ENCODE results near the gene PIH1D1.
A peak's percentile ranks its signal among the peaks of the same experiment; 100 is the strongest.

Gene PIH1D1

GRCh38 chr19:49415102-49415809, 36.4 kb downstream of the PIH1D1 start:
- DNase-seq, result no peak

DNA sequence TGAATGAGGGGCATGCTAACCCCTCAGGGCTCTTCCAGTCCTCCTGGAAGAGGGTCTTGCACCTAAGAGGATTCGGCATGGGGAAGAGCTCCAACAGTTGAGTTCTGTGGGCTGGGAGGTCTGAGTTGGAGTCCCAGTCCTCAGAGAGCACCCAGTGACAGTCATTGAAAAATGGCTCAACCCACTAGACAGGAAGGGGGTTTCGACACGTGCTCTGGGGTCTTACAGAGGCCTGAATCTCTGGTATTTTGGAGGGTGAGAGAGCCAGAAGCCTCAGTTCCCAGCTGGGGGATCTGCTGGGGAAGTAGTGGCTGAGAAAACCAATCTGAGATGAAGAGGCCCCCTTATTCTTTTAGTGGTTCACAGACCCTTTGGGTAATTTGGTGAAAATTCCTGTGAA, 37.4 kb downstream of the PIH1D1 start:
- no peak for DNase-seq

DNA sequence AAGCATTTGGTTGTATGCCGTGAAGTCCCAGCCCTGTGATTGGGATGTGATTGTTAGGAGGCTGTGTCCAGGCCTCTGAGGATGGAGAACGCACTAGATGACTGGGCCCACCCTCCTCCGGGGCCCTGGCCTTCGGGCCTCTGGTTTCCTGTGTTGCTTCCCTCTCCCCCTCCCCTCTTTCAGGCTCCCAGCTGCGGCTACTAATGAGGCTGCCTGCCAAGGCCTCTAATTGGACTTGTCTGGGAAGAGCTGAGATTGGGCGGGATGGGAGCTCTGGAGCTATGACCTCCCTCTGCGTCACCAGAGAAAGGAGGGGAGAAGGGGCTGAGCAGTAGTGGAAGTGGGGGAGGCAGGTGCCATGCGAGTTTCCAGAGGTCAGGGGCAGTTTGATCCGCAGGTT, 38.3 kb downstream of the PIH1D1 start:
- DNase-seq, result no peak

DNA sequence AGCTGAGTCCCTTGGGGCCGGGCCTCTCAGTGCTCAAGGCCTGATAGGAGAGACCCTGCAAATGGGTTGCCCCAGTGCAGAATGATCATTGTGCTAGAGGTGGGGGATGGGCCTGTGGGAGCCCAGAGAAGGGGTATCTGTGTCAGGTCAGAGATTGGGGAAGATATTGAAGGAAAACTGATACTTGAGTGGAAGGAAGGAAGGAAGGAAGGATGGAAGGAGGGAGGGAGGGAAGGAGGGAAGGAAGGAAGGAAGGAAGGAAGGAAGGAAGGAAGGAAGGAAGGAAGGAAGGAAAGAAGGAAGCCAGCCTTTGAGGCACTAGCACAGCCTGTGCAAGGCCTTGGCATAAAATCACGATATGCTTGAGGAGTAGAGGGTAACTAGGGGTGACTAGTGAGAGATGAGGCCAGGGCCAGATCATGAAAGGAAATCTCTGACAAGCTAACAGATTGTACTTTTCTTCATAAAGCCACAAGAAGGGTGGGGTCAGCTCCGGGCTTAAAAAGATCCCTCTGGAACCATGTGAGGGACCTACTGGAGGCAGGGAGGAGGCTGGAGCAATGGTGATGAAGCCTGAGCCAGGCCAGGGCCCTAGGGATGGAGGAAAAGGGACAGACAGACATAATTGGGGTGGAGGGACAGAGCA, 39.8 kb downstream of the PIH1D1 start:
- DNase-seq, result no peak

- DNase-seq, result no peak
Measured at GRCh38 chr19:49409441-49410029, 42.1 kb downstream of the PIH1D1 start.

DNA sequence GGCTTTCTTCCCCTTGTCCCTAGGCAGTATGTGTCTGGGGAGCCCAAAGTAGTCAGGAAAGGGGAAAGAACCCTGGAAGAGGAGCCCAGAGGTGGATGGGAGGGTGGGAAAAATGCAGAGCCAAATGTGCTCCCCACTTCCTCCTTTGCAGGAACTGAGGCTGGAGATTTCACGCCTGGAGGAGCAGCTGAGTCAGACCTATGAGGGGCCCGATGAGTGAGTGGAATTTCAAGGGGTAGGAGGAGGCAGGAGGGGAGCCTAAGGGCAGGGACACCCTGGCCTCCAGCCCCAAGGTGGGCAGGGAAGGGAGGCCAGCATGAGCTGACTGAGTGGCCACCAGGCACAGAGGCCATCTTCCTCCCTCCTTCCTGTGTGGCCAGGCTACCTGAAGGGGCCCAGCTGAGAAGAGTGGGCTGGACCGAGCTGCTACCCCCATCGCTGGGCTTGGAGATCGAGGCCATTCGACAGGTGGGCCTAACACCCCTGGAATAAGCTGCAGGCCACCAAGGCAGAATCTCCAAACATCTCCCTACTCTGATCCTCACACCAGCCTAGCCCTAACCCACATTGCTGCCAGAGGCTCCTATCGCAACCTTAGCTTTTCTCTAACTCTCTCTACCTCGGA, 42.7 kb downstream of the PIH1D1 start:
- DNase-seq, result no peak

- DNase-seq, result no peak
Measured at GRCh38 chr19:49407482-49408015, 44.1 kb downstream of the PIH1D1 start.

DNA sequence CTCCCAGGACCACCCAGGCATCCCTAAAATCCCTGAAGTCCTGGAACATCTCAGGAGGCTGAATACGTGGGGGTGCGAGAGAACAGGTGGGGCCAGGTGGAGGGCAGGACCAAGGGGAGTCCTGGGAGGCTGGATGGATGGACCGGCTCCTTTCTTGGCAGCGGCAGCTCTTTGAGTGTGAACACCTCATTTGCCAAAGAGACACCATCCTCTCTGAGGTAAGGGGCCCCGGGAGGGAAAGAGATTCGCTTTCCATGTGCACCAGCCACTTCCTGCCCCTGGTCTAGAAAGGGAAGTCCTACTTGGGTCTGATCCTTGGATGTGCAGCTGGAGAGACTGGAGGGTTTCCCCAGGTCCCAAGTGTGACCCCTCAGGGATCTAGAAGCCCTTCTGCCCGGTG, 44.5 kb downstream of the PIH1D1 start:
- no peak for DNase-seq

GRCh38 chr19:49403404-49404187, 48.0 kb downstream of the PIH1D1 start:
- peak; percentile 99 for DNase-seq

DNA sequence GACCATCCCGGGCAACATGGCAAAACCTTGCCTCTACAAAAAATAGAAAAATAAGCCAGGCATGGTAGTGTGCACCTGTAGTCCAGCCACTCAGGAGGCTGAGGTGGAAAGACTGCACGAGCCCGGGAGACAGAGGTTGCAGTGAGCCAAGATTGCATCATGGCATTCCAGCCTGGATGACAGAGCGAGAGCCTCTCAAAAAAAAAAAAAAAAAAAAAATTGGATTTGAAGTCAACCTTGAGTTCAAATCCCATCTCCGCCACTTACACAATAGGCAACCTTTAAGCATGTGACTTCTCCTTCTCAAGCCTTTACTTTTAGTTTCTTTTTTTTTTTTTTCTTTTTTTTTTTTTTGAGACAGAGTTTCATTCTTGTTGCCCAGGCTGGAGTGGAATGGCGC, 51.6 kb downstream of the PIH1D1 start:
- no peak for DNase-seq

GRCh38 chr19:49398931-49399330, 52.7 kb downstream of the PIH1D1 start:
- DNase-seq, result no peak

- no peak for DNase-seq
Measured at GRCh38 chr19:49398001-49398615, 53.5 kb downstream of the PIH1D1 start.

GRCh38 chr19:49396738-49397505, 54.7 kb downstream of the PIH1D1 start:
- DNase-seq, result no peak
